ENCODE results near the gene APBB1IP. TPM values are rescaled to one million over a fixed set of nuclear protein-coding genes. Genes with fewer than 3 reads are reported as not detected.

The APBB1IP gene
- total and polyA plus RNA-seq, 2 of the 8 experiments (the other 6 are each of a cell fraction or from before 2014, with no cell fraction given): 0.05 TPM; not detected in 1

GRCh38 chr10:26517141-26517867 is 79.2 kb downstream of the APBB1IP start (continued):
- TF ChIP-seq CHD1 (IDR thresholded peaks at IDR 0.05; ENCODE audit: low read depth, low read length): no peak
- no peak for TF ChIP-seq RAD21 (IDR thresholded peaks at IDR 0.05 in 1 of 2, conservative IDR thresholded peaks at IDR 0.05 in 1 of 2; ENCODE audit: low read depth in 2 of 2, low read length in 2 of 2)
- TF ChIP-seq CTBP2 (IDR thresholded peaks at IDR 0.05; ENCODE audit: borderline replicate concordance, insufficient read depth, insufficient read length, low read length): no peak
- no peak for TF ChIP-seq ATF3 (IDR thresholded peaks at IDR 0.05; ENCODE audit: insufficient read depth, low read depth, low read length)
- TF ChIP-seq CREB1 (IDR thresholded peaks at IDR 0.05): no peak
- TF ChIP-seq HDAC2 (IDR thresholded peaks at IDR 0.05; ENCODE audit: borderline replicate concordance in 1 of 2, low read depth in 2 of 2, low read length in 2 of 2): no peak

All from H1 (cell line).